ENCODE measurements around the gene ASCL5.

The ASCL5 gene

GRCh38 chr1:201080135-201080534 lies 46.8 kb downstream of the ASCL5 start:
- no peak for DNase-seq

GRCh38 chr1:201077736-201078135 lies 49.2 kb downstream of the ASCL5 start:
- DNase-seq: no peak

GRCh38 chr1:201077116-201077515 lies 49.9 kb downstream of the ASCL5 start:
- DNase-seq: no peak

- no peak for DNase-seq
Observed at GRCh38 chr1:201076092-201076491, 50.9 kb downstream of the ASCL5 start.

- DNase-seq: no peak
Observed at GRCh38 chr1:201074018-201074417, 53.0 kb downstream of the ASCL5 start.

- no peak for DNase-seq
Observed at GRCh38 chr1:201072922-201073321, 54.1 kb downstream of the ASCL5 start.

- DNase-seq: no peak
Observed at GRCh38 chr1:201072149-201072548, 54.8 kb downstream of the ASCL5 start.

GRCh38 chr1:201069636-201070035 lies 57.3 kb downstream of the ASCL5 start:
- peak in 1 of 2 experiments; percentile 8 for DNase-seq

GRCh38 chr1:201068976-201069375 lies 58.0 kb downstream of the ASCL5 start:
- DNase-seq: no peak

GRCh38 chr1:201066986-201067385 lies 60.0 kb downstream of the ASCL5 start:
- DNase-seq: no peak

GRCh38 chr1:201065686-201066085 lies 61.3 kb downstream of the ASCL5 start:
- DNase-seq: no peak

GRCh38 chr1:201064806-201065205 lies 62.2 kb downstream of the ASCL5 start:
- no peak for DNase-seq

All from NCI-H2081 (cell line).